Measurements from ENCODE around the gene TNFAIP1.

DNA sequence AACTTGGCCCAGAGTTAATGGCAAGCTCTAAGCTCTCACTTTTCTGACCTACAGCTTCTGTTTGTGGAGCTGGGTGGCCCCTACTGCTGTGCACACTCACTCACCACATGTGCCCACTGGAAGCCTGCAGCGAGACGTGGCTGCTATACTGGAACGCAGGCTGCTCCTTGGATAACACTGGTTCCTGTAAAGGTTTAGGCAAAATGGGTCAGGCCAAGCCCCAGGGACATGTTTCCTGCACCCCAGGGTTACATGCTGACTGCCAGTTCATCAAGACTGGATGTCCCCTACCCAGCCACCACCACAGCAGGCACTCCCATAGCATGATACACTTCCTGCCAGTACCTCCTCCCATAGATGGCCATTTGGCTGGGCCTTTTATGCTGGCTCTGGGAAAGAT, 13.4 kb downstream of the TNFAIP1 start:
- TF ChIP-seq, protein P1, sequence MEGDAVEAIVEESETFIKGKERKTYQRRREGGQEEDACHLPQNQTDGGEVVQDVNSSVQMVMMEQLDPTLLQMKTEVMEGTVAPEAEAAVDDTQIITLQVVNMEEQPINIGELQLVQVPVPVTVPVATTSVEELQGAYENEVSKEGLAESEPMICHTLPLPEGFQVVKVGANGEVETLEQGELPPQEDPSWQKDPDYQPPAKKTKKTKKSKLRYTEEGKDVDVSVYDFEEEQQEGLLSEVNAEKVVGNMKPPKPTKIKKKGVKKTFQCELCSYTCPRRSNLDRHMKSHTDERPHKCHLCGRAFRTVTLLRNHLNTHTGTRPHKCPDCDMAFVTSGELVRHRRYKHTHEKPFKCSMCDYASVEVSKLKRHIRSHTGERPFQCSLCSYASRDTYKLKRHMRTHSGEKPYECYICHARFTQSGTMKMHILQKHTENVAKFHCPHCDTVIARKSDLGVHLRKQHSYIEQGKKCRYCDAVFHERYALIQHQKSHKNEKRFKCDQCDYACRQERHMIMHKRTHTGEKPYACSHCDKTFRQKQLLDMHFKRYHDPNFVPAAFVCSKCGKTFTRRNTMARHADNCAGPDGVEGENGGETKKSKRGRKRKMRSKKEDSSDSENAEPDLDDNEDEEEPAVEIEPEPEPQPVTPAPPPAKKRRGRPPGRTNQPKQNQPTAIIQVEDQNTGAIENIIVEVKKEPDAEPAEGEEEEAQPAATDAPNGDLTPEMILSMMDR (IDR thresholded peaks at IDR 0.05; ENCODE audit: low read depth, low read length): no peak
- no peak for TF ChIP-seq EZH2phosphoT487 (IDR thresholded peaks at IDR 0.05; ENCODE audit: low read depth)

Data from OCI-LY3 (cell line).